HG03103 (cell line): Measurements from ENCODE around the gene TMEM126B.
"Not testable (repeated sequence)": the region's sequence is repeated elsewhere in the genome, so short reads cannot be mapped to it uniquely, and the experiment has no call there.

Source experiments
- ATAC-seq: cut with Tn5 transposase; IDR thresholded peaks from one replicate; pipeline ENCODE4 v1.9.1; 2021; ENCODE audit warnings: low read depth; ENCODE audit not compliant: unreplicated experiment

Gene TMEM126B

GRCh38 chr11:85647078-85647477 lies 18.7 kb downstream of the TMEM126B start:
- no peak for ATAC-seq

- ATAC-seq, result peak; percentile 99
These were observed 19.4 kb downstream of the TMEM126B start, which contains the start of gene TMEM126A for GRCh38 chr11:85647604-85648299. TMEM126A (plus strand) TSS chr11:85647967; CDS start chr11:85650256, 2,289 bp downstream.

GRCh38 chr11:85651118-85651517 lies 22.7 kb downstream of the TMEM126B start:
- no peak for ATAC-seq

- ATAC-seq, result no peak
These were observed 24.5 kb downstream of the TMEM126B start for GRCh38 chr11:85652786-85653447.

- ATAC-seq, result not testable (repeated sequence)
These were observed 25.9 kb downstream of the TMEM126B start for GRCh38 chr11:85654343-85654742.

GRCh38 chr11:85656777-85657176 lies 28.4 kb downstream of the TMEM126B start:
- no peak for ATAC-seq

GRCh38 chr11:85658180-85658579 lies 29.8 kb downstream of the TMEM126B start:
- ATAC-seq, result no peak

GRCh38 chr11:85661972-85662664 lies 33.7 kb downstream of the TMEM126B start:
- ATAC-seq, result no peak

- ATAC-seq, result no peak
These were observed 34.8 kb downstream of the TMEM126B start for GRCh38 chr11:85663080-85663752.

GRCh38 chr11:85663753-85664614 lies 35.6 kb downstream of the TMEM126B start:
- ATAC-seq, result peak; percentile 53

GRCh38 chr11:85664615-85665481 lies 36.5 kb downstream of the TMEM126B start, which contains the start of gene CREBZF:
CREBZF (minus strand) TSS chr11:85665129; CDS start chr11:85664875, 254 bp downstream.
- ATAC-seq, result peak; percentile 90

- no peak for ATAC-seq
These were observed 37.3 kb downstream of the TMEM126B start for GRCh38 chr11:85665733-85666132.

- no peak for ATAC-seq
These were observed 38.3 kb downstream of the TMEM126B start for GRCh38 chr11:85666687-85667086.

- ATAC-seq, result no peak
These were observed 39.8 kb downstream of the TMEM126B start for GRCh38 chr11:85668157-85668556.

- ATAC-seq, result not testable (repeated sequence)
These were observed 42.7 kb downstream of the TMEM126B start for GRCh38 chr11:85670949-85671663.

GRCh38 chr11:85672105-85672902 lies 43.9 kb downstream of the TMEM126B start:
- no peak for ATAC-seq

GRCh38 chr11:85673393-85673792 lies 45.0 kb downstream of the TMEM126B start:
- no peak for ATAC-seq
